HG02840 (cell line): ENCODE results near the gene PTPRM.

ENCODE experiments used
- ATAC-seq: cut with Tn5 transposase; IDR thresholded peaks from one replicate; pipeline ENCODE4 v1.9.1; 2021; ENCODE audit warnings: mild to moderate bottlenecking, moderate library complexity, moderate number of reproducible peaks; ENCODE audit not compliant: unreplicated experiment, low FRiP score

The PTPRM gene

DNA sequence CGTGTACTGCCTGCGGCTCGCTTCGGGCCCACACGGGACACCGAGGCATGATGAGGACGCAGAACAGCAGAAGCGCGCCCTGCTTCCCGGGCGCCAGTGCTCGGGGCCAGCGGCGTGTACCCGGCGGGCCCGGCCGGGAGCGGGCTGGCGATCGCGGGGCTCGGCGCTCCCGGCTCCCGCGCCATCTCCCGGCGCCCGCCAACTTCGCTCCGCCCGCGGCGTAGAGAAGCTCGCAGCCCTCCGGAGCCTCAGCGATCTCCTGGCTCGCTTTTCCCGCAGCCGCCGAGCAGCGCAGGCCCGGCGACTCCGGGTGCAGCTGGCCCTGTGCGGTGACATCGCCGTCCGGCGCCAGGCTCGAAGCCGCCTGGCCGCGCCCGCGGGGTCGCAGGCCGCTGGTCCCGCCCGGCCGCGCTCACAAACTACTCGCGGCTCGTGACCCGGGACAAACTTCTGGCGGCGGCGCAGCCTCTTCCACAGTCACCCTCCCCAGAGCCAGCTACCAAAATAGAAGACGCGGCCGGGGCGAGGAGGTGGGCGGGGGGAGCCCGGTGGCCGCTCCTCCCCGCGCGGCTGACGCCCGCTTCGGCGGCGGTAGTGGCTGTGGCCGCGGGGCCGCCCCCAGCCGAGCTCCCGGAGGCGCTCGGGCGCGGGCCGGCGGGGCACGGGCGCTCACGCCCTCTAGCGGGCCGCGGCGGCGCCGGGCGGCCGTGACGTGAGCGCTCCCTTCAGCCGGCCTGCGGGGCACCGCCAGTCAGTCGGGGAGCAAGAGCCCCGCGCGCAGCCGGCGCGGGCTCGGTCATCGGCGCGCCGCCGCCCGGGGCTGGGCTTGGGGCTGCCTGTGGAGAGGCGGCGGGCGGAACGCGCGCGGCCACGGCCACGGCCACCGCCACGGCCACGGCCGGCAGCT, at the start of gene PTPRM:
PTPRM (plus strand) TSS at position 750 of the 907 bp plus-strand sequence. CDS start 503 bp downstream, outside the sequence.
- peak; percentile 84 for ATAC-seq

DNA sequence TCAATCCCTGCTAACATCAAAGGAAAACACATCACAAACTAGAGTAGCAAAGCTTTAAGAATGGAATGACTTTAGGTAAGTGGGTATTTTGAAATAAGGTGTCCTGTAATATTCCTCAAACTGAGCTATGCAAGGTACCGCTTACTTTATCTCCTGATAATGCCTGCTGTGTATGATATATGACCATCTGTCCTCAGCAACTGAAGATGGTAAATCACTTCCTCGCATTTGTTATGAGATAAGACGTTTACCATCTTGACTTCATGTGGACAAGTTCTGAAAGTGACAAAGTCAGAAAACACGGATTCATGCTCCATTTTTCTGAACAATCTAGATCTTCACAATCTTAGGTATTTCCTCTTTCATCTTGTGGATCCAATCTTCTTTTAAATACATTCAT, 49.3 kb upstream of the PTPRM start:
- ATAC-seq, result no peak

DNA sequence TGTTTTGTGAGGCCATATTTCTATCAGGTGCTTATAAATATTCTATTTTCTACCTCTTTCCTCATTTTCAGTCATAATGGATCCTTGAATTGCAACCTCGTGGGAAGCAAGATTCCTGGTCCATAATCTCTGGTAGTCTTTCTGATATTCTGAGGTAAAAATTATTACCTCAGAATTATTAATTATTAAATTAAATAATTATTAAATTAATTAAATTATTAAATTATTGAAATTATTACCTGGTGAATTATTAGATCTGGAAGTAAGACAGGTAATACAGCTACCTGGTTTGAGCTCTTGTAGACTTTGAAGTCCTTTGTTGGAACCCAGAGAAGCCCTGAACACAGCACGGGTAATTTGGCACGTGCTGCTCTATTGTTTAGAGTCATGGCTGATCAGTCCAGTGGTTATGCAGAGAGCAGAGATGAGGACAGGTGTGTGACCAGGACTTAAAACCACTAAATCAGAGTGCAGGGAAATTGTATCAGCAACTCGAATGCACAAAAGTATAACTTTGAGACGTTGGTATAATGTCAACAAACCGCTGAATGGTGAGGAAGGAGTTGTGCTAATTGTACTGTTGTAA, 46.8 kb upstream of the PTPRM start:
- no peak for ATAC-seq

DNA sequence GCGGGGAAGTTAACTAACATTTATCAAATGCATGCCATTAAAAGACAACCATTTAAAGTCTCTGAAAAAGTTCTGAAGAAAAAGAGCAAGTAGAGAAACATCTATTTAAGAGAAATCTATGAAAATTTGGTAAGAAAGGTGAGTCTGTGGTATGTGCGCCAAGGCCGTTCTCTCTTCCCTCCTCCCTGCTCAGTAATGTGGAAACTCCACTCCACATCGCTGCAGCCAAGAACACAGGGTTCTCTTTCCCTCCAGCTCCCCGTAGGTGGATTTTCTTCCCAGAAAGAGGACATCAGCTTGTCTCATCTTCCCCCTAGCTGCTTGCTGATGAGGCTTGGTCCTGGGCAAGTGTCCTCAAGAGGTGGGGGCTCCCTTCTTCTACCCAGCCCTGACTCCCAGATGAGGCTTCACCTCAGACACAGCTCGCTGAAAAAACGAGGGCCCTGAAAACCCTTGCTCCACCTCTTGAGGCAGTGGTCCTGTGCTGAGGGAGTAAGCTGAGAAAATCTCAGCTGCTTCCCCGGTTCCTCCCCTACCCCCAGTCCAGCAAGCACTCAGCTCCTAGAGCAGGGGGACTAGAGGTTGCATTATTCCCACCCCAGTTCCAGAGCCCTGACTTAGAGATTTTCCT, 45.8 kb upstream of the PTPRM start:
- ATAC-seq, result no peak

DNA sequence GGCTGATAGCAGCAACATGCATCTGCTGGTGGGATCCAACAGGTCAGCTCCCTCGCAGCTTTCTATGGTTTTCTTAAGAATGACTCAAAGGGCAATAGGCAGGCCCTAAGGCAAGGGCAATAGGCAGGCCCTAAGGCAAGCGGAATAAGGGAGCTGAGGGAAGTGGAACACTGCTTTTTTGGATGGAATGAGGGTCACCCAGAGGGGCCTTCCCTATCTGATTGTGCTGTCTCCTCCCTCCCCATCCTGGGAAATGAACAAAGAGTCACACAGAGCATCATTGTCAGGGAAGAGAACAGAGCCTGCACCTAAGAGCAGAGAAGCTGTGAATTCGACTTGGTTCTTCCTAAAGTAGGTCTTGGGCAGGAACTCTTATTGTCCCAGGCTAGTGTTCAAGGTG, 43.3 kb upstream of the PTPRM start:
- ATAC-seq, result no peak

DNA sequence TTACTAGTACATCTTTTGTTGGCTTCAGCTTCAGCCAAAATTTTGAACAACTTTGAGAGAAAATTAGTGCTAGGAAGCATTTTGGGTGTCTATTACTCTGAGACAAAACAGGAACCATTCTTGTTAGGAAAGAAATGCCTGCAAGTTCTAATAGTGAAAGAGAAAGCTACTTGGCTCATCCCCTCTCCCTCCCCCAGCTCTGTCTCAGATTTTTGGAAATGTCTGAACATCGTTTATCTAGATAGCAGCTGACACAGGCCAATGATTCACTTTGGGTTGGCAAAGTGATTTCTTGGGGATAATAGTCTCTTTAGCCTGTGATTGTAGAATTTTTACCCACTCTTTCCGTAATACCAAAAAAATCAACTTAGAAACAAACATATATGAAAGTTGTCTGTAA, 42.3 kb upstream of the PTPRM start:
- ATAC-seq, result no peak

DNA sequence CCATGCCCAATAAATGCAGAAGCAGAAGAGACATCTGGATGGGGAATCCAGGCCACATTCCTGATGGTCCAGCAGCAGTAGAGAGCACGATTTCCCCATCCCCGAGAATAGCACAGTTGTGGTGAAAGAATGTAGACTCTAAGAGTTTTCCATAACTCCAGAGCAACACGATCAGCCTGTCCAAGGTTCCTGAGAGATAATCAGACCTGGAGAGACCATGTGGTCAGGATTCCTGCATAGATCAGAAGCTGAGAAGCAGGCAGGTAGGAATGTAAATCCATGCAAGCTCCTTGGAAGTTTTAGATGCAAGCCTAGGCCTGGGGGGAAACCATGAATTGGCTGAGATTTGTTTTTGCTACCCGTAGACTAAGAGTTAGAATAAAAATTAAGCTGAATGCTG, 34.2 kb upstream of the PTPRM start:
- ATAC-seq, result no peak

DNA sequence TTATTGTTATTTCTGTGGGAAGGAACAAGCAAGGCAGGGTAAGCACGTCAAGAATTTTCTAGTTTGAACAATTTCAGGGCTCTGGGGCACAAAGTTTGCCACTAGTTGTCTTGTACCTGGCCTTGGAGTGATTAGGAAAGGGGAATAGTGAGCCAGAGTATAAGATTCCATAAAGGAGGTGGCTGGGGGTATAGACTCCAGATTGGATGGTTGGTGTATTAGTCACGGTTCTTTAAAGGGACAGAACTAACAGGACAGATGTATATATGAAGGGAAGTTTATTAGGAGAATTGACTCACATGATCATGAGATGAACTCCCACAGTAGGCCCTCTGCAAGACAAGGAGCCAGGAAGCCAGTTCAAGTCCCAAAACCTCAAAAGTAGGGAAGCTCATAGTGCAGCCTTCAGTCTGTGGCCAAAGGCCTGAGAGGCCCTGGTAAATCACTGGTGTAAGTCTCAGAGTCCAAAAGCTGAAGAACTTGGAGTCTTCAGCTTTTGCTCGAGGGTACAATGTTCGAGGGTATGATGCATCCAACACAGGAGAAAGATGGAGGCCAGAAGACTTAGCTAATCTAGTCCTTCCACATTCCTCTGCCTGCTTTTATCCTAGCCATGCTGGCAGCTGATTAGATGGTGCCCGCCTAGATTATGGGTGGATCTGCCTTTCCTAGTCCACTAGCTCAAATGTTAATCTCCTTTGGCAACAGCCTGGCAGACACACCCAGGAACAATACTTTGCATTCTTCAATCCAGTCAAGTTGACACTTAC, 31.5 kb upstream of the PTPRM start:
- ATAC-seq, result no peak

DNA sequence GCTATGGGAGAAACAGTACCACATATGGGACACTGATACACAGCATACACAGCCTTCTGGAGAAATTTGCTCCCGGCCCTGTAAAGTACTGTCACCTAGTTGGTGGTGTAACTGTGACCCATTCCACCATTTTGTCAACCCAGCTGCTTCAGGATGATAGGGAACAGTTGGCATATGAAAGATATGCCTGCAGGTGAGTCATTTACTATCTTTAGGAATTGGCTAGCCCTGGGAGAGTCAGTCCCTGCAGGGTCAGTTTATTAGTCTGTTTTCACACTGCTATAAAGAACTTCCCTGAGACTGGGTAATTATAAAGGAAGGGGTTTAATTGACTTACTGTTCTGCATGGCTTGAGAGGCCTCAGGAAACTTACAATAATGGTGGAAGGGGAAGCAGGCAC, 30.0 kb upstream of the PTPRM start:
- no peak for ATAC-seq

DNA sequence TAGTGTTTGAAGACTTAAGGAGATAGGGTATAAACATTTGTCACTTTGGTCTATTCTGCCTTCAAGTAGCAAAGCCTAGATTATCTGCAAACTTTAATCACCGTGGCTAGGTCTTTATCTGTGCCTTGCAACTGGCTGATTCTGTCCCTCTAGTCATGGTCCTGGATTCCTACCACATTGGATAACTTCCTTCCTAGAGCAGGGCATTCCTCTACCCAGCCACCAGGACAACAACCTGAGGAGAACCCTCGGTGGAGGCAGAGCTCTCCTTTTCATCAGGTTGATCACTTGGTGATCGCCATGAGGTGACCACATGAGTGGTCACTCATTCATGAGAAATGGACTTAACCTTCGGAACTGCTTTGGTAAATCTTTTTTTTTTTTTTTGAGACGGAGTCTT, 25.3 kb upstream of the PTPRM start:
- no peak for ATAC-seq

DNA sequence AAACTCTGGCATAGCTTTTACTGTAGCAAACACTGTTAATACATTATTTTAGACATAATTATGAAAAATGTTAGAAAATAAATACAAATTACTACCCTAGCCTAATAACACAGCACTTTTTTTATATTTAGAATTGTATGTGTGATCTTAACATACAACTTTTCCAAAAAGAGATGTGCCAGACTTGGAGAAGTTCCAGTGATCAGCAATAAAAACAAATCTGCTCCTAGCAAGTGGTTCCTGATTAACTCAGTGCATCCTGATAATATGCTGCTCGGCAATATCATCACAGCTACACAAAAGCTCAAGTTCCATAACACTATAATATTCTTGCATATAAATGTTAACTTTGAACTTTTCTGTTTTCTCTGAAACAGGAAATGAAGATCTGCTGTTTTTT, 22.4 kb upstream of the PTPRM start:
- no peak for ATAC-seq

DNA sequence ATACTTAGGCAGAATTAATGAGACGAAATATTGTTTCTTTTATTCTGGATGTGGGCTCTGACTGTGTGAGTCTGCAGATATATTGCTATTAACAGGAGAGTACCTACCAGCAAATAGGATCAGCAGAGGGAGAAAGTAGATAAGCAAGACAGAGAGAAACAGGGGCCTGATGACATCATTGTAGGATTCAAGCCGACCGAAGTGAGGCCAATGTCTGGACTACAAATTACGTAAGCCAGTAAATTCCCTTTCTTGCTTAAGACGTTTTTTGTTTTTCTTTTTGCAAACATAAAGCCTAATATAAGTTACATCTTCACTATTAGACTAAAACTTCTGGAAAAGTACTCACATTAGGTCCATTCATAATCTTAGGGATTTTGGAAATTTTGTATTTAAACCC, 21.4 kb upstream of the PTPRM start:
- no peak for ATAC-seq

DNA sequence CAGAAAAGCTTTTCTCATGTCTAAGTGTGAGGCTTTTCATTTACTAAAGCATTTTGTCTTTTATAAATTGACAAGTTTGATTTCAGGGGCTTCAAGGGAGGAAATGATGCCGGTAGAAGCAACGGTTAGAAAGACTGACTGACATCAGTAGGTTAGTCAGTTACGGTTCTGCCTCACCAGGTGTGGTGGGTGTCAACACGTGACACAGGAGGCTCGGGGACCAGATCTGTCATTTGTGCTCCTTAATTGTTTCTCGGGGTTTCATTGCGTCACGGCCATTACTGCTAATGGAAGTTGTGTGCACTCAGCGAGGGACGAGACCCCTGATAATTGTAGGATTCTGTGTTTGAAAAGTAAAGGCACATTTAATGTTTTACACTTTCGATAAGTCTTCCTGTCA, 18.9 kb upstream of the PTPRM start:
- ATAC-seq, result no peak

DNA sequence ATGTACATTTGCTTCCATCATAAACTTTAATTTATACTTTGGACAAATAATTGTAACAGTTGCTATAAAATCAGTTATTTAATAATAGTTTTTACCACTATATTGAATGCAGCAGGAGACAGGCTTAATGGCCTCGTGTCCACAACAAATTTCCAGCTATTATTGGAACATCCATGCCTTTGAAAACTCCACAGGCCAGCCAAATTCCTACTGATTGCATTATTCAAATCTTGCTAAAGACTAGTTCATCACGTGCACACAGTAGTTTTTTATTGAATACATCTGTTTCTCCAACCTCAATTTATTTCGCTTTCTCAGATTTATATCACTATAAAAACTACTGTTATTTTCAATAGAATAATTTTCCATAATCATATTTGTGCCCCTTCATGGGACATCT, 18.4 kb upstream of the PTPRM start:
- ATAC-seq, result no peak

DNA sequence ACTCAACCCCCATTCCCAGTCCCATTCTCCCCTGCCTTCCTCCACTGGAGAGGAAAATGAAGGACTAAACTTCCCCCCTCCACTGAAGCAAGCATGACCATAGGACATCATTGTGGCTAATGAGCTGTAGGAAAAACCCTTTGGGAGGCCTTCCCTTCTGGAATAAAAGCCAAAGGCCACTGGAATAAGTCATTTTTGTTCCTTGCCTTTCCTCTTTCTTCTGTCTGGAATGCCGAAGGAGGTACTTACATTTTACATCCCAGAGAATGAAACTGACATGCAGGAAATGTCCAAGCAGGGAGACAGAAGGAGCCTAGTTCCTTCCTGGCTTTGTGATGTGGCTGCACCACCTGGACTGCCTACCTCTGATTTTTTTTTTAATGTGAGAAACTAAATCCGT, 9.1 kb upstream of the PTPRM start:
- no peak for ATAC-seq

DNA sequence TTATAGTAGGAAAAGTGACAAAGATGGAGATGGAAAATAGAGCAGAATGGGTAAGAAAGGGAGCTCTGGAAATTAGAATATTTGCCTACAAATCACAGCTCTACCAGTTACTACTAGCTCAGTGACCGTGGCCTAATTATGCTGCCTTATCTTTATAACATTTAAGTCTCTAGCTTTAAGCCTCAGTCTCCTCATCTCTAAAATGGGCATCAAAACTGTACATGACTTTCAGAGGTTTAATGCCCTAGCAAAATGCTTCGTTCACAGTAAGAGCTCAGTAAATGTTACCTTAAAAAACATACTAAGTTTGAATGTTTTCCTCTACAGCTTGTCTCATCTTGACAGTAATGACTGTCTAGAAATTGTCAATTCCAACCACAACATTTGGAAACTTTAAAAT, 8.3 kb upstream of the PTPRM start:
- no peak for ATAC-seq

DNA sequence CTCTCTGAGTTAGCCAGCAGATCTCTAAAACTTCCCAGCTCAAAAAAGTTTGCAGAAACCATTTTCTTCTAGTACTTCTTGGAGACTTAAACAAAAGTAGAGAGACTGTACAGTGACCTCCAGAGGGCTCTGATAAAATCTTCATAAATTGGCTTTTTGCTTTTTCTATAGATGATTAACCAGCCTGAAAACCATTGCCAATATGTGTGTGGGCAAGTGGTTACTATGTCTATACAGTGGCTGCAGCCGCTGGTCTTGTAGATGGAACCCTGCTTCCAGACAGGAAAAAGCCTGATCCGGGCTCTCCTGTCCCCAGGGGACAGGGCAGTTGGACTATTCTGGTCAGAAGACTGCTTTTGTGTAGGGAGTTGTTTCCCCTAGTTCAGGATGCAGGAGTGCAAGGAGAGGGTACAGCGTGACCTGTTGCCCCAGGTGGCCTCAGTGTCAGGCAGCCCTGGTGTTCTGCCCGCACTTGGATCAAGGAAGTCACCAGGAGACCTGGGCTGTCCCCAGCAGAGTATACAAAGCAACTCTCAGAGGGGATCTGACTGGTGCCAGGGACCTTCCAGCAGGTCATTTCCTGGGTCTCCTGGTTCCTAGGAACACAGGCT, 7.3 kb upstream of the PTPRM start:
- no peak for ATAC-seq

DNA sequence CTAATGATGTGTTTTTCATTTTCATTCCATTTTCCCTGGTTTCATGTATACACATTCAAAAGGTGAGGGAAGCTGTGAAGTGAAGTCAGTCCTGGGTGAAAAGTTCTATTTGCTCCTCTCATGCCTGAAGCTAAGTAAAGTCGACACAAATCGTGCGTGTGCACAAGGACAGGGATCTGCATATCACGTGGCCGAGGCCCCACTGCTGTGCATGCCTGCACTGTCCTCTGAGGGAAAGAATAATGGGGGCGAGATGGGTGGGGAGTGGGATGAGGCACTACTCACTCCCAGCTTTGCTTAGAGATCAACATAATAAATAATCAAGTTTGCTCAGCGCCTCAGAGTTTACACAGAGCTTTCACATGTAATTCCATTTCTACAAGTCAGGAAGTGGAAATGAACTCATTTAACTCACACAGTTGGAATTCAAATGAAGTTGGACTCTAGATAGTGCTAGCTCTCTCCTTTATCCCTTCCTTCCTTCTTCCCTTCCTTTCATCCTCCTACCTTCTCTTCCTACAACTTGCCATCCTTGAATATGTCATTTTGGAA, 5.1 kb upstream of the PTPRM start:
- no peak for ATAC-seq

DNA sequence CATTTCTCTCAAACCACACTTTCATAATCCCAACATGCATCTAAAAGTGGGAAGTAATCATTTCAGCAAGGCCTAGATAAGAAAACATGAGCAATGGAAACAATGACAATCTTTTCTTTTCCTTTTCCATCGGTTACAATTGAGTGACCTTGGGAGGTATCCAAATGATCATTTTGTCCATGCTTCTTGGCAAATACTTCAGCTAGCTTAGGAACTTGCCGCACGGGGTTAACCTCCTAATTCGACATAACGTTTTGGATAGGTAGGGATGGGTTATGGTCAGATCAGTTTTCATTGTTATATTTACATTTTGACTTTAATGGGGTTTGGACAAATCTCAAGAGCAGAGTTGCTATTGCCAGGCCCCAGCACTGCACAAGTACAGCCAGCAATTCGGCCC, 4.6 kb upstream of the PTPRM start:
- ATAC-seq, result no peak

DNA sequence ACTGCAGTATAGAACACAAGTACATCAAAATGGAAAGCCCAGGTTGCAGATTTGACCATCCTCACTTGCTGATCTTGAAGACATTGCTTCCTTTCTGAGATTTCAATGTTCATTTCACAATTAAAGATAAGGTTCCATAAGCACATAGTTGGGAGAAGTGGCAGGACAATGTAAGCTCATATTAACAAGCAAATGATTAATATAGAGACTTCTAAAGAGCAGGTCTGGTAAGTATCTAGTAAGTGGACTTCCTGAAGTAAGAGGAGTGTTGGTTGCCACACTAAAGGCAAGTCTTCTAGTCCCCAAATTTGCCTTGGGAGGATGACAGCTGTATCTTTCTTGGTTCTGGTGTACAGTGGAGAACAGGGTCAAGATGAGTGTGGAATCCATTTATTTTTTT, 1.4 kb upstream of the PTPRM start:
- ATAC-seq, result no peak
